HG03439 (cell line): ENCODE data around the gene DCDC2B.
"Not testable (repeated sequence)": the region's sequence is repeated elsewhere in the genome, so short reads cannot be mapped to it uniquely, and the experiment has no call there.

ENCODE experiments used
- ATAC-seq: cut with Tn5 transposase; IDR thresholded peaks from one replicate; pipeline ENCODE4 v1.9.1; 2021; ENCODE audit warnings: mild to moderate bottlenecking, moderate library complexity; ENCODE audit not compliant: unreplicated experiment

The DCDC2B gene

GRCh38 chr1:32255072-32256071 is 46.5 kb downstream of the DCDC2B start:
- ATAC-seq: no peak

DNA sequence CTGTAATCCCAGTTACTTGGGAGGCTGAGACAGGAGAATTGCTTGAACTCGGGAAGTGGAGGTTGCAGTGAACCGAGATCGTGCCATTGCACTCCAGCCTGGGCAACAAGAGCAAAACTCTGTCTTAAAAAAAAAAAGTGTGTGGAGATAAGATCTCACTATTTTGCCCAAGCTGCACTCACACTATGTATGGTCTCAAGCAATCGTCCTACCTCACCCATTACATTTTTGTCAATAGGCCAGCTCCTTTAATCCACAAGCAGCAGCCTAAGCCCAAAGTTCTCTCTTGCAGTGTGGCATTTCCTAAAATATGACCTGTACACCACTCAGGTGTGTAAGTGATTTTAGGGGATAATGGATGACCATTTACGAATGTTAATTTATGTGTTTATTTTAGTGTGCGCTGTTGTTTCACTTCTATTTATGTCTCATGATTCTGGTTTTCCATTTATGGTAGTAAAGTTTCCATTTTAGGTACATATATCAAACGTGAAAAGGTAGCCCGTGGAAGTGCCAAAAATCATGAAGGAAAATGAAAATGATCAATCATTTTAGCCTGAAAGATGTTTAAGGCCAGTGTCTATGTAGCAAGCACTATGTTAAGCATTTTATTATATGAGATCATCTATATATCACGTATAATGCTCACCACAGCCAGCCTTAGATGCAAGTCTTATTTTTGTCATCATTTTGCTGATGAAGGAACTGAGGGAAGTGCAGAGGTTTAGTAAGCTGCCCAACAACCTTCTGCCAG is 47.8 kb downstream of the DCDC2B start:
- no peak for ATAC-seq

DNA sequence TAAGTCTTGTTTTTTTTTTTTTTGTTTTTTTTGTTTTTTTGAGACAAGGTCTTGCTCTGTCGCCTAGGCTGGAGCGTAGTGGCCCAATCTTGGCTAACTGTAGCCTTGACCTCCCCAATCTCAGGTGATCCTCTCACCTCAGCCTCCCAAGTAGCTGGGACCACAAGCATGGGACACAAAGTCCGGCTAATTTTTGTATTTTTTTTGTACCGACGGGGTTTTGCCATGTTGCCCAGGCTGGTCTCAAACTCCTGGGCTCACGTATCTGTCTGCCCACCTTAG is 48.3 kb downstream of the DCDC2B start:
- no peak for ATAC-seq

DNA sequence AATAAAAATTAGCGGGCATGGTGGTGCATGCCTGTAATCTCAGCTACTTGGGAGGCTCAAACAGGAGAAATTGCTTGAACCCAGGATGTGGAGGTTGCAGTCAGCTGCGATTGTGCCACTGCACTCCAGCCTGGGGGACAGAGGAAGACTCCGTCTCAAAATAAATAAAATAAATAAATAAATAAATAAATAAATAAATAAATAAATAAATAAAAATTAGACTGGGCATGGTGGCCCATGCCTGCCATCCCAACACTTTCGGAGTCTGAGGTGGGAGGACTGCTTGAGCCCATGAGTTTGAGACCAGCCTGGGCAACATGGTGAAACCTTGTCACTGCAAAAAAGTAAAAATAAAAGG is 54.3 kb downstream of the DCDC2B start:
- not testable (repeated sequence) for ATAC-seq

DNA sequence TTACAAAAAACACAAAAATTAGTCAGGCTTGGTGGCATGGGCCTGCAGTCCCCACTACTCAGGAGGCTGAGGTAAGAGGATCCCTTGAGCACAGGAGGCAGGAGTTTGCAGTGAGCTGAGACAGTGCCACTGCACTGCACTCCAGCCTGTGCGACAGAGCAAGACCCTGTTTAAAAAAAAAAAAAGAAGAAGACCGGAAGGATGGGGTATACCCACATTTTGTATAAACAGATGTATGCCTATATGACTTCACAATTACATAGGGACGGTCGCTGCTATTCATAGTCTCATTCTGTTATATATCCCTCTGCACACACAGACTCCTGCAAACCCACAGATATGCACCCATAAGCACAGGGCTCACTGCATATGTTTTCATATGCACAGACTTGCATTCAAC is 54.9 kb downstream of the DCDC2B start:
- no peak for ATAC-seq
